Right hindlimb (tissue), 1 donor: ENCODE measurements around the gene KHDRBS2.

Experiments
- DNase-seq: peaks from one replicate; pipeline ENCODE4 v3.0.0-alpha.2; 2018

The KHDRBS2 gene

GRCh38 chr6:62009445-62009844, 276.6 kb downstream of the KHDRBS2 start:
- DNase-seq: no peak

GRCh38 chr6:61989616-61990015, 296.4 kb downstream of the KHDRBS2 start:
- no peak for DNase-seq

DNA sequence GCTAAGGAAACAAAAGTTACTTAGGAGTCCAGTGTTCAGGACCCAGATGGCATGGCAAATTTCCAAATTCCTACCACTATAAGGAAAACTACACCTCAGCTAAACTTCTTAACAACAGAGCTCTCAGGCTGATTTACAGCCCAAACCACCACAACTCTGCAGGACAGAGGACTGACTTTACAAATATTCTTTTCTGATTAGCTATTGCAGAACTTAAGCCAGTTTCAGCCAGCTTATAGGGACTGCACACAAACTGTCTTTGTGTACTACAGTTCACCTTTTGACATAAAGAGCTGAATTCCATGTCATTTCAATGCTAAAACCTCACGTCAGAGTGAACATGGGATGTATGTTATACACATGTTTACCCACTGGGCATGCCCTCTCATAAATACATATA, 305.4 kb downstream of the KHDRBS2 start:
- DNase-seq: no peak

DNA sequence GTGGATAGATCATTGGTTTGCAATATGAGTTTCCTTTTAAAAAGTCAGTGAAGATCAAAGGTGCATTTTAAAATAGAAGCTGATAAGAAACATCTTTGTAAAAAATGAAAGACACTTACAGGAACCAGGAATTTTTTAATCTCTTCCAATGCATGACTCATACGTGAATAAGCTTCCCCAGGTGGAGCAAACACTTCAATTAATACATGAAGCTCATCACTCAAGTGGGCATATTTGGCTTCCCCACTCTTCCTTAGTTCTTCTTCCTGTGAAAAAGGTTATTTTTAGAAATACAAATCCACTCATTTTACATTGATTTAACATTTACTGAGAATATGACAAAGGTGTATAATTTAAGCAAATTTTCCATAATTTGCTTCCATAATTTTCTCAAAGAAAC, 308.1 kb downstream of the KHDRBS2 start:
- no peak for DNase-seq

- DNase-seq: no peak
Observed at GRCh38 chr6:61977099-61977498, 308.9 kb downstream of the KHDRBS2 start.

DNA sequence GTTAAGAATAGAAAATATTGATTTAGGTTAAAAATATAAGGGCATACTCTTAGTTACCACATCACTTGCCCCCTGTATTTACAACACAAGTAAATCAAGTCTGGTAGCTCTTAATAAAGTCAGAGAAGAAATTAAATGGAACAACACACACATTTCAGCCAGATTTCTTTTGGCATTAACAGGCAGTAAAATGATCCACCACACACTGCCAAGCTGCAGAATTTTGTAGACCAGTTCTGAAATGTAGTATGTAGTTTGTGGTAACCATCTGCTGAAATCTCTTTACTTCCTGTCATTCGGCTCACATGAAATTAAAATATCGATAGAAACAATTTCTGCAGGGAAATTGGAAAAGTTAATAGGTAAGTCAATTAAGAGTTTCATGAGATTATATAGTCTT, 326.8 kb downstream of the KHDRBS2 start:
- DNase-seq: no peak

DNA sequence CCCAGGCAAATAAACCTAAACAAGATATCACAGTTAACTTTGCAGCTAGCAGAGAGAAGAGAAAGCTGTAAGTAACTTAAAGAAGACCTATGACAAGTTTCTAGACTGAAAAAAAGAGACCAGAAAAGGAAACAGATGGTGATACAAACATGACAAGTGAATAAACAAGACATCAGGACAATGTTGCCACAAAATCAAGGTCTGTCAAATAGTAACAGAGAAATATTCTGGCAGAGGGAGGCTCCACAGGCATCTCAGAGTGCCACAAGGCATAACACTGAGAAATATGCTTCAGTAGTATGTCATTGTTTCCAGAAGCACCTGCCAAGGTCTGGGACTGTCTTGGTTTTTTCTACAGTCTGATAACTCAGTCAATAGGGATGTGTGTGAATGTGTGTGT, 332.2 kb downstream of the KHDRBS2 start:
- DNase-seq: no peak

DNA sequence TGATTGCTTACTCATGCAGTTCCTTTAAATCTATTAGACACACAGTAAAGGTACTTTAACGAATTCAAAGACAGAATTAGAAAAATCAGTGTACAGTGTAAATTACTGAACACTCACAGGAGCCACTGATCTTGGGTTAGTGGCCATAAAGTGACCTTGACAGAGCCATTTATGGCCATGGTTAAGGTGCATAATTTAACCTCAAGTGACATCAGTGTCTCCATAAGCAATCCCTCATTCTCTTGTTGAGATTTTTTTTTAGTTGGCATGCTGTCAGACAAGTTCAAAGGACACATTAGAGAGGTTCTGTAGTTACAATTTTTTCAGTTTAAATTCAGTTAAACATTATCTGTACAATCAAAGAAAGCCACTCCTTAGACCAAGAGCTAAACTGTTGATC, 334.4 kb downstream of the KHDRBS2 start:
- no peak for DNase-seq

GRCh38 chr6:61950811-61951210, 335.2 kb downstream of the KHDRBS2 start:
- DNase-seq: no peak

DNA sequence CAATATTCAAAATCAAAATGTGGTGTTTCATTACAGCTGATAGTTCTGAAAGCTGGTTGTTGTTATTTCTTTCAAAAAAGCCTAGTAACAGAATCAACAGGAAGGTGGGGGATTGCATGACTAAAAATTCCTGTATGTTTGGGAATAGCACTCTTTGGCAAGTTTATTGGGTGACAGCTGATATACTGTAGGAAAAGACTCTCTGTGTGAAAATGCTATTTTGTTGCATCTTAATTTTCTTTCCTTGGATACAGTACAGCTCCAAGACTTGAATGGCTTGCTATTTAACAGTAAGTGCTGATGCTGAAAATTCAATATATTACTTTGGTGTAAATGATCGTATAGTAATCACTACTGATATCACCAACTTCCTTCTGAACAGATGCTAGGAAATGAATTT, 336.1 kb downstream of the KHDRBS2 start:
- DNase-seq: no peak

DNA sequence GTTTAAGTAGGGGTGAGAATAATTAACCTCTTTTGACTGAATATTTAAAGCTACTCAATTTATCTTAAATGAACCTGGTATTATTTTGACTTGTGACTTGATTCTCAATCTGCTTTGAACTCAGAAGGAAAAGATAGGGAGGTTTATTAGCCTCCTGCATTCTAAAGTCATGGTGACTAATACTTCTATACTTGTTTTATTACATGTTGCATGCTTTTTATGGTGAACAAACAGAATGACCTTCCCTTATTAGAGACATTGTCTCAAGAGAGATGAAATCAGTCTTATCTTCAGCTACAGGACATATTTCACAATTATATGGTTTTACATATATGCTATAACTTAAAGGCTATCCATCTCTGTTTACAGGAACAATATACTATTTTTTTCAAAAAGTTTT, 336.9 kb downstream of the KHDRBS2 start:
- DNase-seq: no peak

- no peak for DNase-seq
Observed at GRCh38 chr6:61947311-61947947, 338.6 kb downstream of the KHDRBS2 start.

- no peak for DNase-seq
Observed at GRCh38 chr6:61940919-61941318, 345.1 kb downstream of the KHDRBS2 start.

- no peak for DNase-seq
Observed at GRCh38 chr6:61935242-61935846, 350.7 kb downstream of the KHDRBS2 start.

DNA sequence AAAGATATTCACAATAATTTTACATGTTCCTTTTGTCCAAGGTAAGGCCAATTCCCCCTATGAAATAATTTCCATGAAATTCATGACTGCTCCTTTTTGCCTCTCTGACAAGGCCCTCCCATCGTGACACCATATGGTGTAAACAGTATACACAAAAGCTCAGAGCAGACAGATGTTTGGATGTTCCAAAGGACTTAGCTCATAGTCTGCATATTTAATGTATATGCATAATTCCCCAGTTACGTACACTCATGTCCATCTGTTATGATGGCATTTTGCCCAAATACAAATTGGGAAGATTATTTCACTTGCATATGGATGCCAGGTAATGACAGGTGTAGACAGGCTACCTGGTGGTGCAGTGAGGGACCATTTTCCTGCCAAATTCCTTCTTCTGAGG, 376.5 kb downstream of the KHDRBS2 start:
- DNase-seq: no peak

DNA sequence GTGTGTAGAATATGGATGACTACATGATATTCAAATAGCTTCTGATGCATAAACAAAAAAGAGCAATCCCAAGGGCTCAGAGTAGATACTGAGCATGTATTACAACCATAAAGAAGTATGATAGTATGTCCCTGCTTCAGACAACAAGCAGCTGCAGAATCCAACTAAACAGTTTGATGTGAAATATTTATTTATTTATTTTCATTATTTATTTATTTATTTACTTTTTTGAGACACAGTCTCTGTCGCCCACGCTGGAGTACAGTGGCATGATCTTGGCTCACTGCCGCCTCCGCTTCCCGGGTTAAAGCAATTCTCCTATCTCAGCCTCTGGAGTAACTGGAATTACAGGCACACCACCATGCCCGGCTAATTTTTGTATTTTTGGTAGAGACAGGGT, 384.3 kb downstream of the KHDRBS2 start:
- no peak for DNase-seq

- DNase-seq: no peak
Observed at GRCh38 chr6:61894536-61894935, 391.5 kb downstream of the KHDRBS2 start.

- no peak for DNase-seq
Observed at GRCh38 chr6:61887423-61887822, 398.6 kb downstream of the KHDRBS2 start.

DNA sequence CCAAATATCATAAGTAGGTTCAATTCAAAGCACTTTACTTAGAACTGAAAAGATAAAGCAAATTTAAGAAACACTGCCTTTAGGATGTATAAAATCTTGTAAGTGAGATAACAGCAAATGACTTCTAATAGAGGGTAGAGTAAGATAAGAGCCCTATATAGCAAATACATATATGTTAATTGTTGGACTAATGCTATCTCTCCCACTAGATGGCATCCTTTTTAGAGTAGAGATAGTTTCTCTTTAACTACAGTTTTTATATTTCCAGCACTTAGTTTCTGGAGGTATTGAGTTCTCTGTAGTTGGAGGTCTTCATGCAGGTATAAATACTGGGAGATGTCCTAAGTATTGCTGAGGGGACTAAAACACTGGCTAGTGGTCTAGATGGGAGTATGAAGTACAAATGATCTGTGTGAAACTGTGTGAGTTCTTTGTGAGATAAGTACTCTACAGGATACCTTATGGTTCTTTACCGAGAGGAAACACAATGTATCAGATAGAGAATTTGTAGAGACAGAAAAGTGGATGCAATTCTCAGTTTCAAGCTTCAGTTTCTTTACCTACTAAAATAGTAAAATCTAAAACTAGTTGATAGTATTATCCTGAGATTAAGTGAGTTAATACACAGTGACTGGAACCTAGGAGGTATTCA, 399.3 kb downstream of the KHDRBS2 start:
- no peak for DNase-seq

DNA sequence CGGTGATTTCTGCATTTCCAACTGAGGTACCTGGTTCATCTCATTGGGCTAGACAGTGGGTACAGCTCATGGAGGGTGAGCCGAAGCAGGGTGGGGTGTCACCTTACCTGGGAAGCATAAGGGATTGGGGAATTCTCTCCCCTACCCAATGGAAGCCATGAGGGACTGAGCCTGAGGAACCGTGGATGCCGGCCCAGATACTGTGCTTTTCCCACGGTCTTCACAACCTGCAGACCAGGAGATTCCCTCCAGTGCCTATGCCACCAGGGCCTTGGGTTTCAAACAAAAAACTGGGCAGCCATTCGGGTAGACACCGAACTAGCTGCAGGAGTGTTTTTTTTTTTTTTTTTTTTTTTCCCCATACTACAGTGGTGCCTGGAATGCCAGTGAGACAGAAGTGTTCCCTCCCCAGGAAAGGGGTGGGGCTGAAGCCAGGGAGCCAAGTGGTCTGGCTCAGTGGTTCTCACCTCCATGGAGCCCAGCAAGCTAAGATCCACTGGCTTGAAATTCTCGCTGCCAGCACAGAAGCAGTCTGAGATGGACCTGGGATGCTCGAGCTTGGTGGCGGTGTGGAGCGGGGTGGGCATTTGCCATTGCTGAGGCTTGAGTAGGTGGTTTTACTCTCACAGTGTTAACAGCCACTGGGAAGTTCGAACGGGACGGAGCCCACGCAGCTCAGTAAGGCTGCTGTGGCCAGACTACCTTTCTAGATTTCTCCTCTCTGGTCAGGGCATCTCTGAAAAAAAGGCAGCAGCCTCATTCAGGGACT, 416.2 kb downstream of the KHDRBS2 start:
- no peak for DNase-seq

DNA sequence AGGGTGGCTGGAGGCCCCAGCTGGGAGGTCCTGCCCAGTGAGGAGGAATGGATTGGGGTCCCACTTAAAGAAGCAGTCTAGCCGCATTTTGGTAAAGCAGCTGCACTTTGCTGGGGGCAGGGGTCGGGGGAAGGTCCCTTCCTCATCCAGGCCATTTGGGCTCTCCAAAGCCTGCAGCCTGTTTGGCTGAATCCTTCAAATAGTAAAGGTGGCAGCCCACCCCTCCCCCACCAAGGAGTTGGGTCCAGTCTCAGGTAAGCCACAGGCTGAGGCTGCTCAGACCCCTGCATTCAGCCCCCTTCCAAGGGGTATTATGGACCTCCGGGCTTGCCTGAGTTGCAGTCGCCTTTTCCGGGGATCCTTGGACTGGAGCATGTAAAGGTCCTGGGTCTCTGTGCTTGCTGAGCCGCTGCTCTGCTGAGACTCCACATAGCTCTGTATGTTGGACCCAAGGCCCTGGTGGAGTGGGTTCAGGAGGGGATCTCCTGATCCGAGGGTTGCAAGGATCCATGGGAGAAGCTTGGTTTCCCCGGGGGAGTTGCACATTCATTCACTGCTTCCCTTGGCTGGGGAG, 417.4 kb downstream of the KHDRBS2 start:
- no peak for DNase-seq

- no peak for DNase-seq
Observed at GRCh38 chr6:61867635-61868034, 418.4 kb downstream of the KHDRBS2 start.

DNA sequence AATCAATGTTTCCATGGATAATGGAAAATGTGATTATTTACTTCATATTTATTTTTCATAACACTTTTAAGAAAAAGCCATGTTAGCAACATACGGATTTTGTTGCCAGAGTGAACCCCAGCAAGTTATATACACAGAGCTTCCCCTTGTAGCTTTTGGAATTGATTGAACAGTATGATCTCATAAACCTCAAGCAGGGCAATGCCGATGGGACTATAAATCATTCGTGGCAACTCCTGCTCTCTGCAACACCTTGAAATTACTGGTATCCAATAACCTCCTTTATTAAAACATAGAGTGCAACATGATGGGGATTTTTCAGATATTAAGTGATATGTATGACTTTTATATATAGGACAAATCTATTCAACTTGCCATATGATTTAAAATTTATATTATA, 428.5 kb downstream of the KHDRBS2 start:
- no peak for DNase-seq
